ENCODE results near the gene NBPF1. TPM values are rescaled to one million over a fixed set of nuclear protein-coding genes. Genes with fewer than 3 reads are reported as not detected.
"Not testable (repeated sequence)": the region's sequence is repeated elsewhere in the genome, so short reads cannot be mapped to it uniquely, and the experiment has no call there.

NBPF1 gene
- total and polyA plus RNA-seq, 4 donors: 4.3 to 83.8 (median 29.9) TPM

DNA sequence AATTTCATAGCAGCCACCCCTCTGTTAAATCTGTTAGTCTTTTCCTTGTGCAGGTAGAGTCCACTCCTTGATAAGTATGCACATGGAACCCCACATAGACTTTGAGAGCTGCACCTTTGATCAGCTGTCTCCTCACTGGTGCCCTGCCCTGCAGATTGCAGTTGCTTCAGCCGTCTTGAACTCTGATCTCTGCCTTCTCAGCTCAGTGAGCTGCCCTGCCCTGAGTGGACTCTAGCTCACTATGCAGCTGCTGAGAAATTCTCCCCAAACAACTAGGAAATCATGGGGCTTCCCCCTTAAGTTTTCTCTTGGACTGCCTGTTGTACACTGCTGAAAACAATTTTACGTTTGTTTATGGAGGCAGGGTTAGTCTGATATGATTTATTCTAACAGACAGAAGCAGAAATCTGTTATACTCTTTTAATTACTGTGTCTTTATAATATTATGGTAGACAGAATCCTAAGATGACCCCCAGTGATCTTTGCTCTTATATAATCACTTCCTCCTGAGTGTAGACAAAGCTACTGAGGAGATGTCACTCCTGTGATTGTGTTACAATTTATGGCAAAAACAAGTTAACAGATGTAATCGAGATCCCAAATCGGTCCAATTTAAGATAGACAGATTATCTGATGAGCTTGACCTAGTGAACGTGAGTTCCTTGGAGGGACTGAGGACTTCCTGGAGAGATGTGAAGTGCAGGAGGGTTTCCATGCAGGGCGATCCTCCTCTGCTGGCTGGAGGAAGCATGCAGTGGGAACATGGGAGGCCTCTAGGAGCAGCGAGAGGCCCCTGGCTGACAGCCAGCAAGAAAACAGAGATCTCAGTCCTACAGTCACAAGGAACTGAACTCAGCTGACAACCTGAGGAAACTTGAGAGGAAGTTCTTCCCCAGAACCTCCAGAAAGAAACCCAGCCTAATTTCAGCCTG, 12.2 kb downstream of the NBPF1 start:
- not testable (repeated sequence) for DNase-seq; H3K4me3 ChIP-seq; H3K4me1 ChIP-seq (ENCODE audit: control insufficient read depth in 5 of 5, insufficient read depth in 5 of 5, low read length in 5 of 5); H3K27me3 ChIP-seq (ENCODE audit: control insufficient read depth in 3 of 3, insufficient read depth in 3 of 3, low read length in 2 of 3); ATAC-seq (ENCODE audit: insufficient read depth, low FRiP score); H3K27ac ChIP-seq (ENCODE audit: low read depth in 1 of 2, low read length in 1 of 2); H3K9me3 ChIP-seq (ENCODE audit: control insufficient read depth in 4 of 4, insufficient read depth in 3 of 4, low read length in 3 of 4); H3K9ac ChIP-seq (ENCODE audit: insufficient read depth in 1 of 2, low read length in 2 of 2)
- WGBS, 2 donors: 60 to 74% methylated on average over 3 of the region's 7 CpGs
- H3K36me3 ChIP-seq (ENCODE audit: control insufficient read depth in 4 of 4, insufficient read depth in 4 of 4, low read length in 4 of 4): peaks cover 0 to 11% (median 4%) of the 10 kb centered on the region in 4 donors

DNA sequence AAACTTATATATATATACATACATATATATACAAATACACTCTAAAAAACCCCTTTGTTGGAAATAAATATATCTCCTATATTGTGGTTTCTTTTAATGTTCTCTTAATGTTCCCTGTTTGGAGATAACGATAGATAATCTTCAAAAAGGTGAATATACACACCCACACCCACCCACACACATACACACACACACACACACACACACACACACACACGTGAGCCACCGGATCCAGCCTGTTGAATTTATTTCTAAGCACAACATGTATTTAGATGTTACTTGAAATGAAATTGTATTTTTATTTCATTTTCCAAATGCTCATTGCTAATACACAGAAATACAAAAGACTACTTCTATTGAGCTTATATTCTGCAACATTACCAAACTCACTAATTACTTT, 14.0 kb downstream of the NBPF1 start:
- H3K36me3 ChIP-seq (ENCODE audit: control insufficient read depth in 4 of 4, insufficient read depth in 4 of 4, low read length in 4 of 4); H3K27ac ChIP-seq (ENCODE audit: low read depth in 1 of 2, low read length in 1 of 2); ATAC-seq (ENCODE audit: insufficient read depth, low FRiP score); H3K9ac ChIP-seq (ENCODE audit: insufficient read depth in 1 of 2, low read length in 2 of 2); H3K27me3 ChIP-seq (ENCODE audit: control insufficient read depth in 3 of 3, insufficient read depth in 3 of 3, low read length in 2 of 3); H3K9me3 ChIP-seq (ENCODE audit: control insufficient read depth in 4 of 4, insufficient read depth in 3 of 4, low read length in 3 of 4); DNase-seq; H3K4me1 ChIP-seq (ENCODE audit: control insufficient read depth in 5 of 5, insufficient read depth in 5 of 5, low read length in 5 of 5); H3K4me3 ChIP-seq: not testable (repeated sequence)
- 94 to 98% methylated on average over 3 of the region's 3 CpGs for WGBS, 2 donors

- not testable (repeated sequence) for H3K9ac ChIP-seq (ENCODE audit: insufficient read depth in 1 of 2, low read length in 2 of 2); H3K4me3 ChIP-seq; H3K27me3 ChIP-seq (ENCODE audit: control insufficient read depth in 3 of 3, insufficient read depth in 3 of 3, low read length in 2 of 3); DNase-seq; H3K4me1 ChIP-seq (ENCODE audit: control insufficient read depth in 5 of 5, insufficient read depth in 5 of 5, low read length in 5 of 5); H3K9me3 ChIP-seq (ENCODE audit: control insufficient read depth in 4 of 4, insufficient read depth in 3 of 4, low read length in 3 of 4); ATAC-seq (ENCODE audit: insufficient read depth, low FRiP score); H3K36me3 ChIP-seq (ENCODE audit: control insufficient read depth in 4 of 4, insufficient read depth in 4 of 4, low read length in 4 of 4); H3K27ac ChIP-seq (ENCODE audit: low read depth in 1 of 2, low read length in 1 of 2)
- 98 to 100% methylated on average over 1 of the region's 1 CpG for WGBS, 2 donors
Observed at GRCh38 chr1:16595216-16595615, 18.1 kb downstream of the NBPF1 start.

DNA sequence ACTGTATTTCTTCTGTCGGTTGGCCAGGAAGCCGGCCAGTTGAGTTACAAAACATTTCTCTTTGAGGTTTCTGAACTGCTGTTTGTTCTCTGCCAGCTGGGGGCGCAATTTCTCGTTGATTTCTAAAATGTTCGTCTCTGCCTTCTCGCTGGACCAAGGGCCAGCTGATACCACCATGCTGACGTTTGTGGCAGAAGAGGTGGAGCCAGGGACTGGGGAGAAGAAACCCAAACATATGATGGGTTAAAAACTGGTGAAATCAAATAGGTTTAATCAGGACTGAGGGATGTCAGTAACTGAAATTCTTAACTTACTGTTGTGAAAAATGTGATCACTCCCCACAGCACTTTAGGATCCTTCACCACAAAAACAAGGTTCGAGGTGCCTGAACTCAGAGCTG, 21.5 kb downstream of the NBPF1 start:
- not testable (repeated sequence) for H3K36me3 ChIP-seq (ENCODE audit: control insufficient read depth in 4 of 4, insufficient read depth in 4 of 4, low read length in 4 of 4); DNase-seq; H3K4me3 ChIP-seq; H3K27me3 ChIP-seq (ENCODE audit: control insufficient read depth in 3 of 3, insufficient read depth in 3 of 3, low read length in 2 of 3); H3K9ac ChIP-seq (ENCODE audit: insufficient read depth in 1 of 2, low read length in 2 of 2); ATAC-seq (ENCODE audit: insufficient read depth, low FRiP score); H3K27ac ChIP-seq (ENCODE audit: low read depth in 1 of 2, low read length in 1 of 2); H3K9me3 ChIP-seq (ENCODE audit: control insufficient read depth in 4 of 4, insufficient read depth in 3 of 4, low read length in 3 of 4); H3K4me1 ChIP-seq (ENCODE audit: control insufficient read depth in 5 of 5, insufficient read depth in 5 of 5, low read length in 5 of 5)
- WGBS, 2 donors: 8 to 13% methylated on average over 6 of the region's 8 CpGs

DNA sequence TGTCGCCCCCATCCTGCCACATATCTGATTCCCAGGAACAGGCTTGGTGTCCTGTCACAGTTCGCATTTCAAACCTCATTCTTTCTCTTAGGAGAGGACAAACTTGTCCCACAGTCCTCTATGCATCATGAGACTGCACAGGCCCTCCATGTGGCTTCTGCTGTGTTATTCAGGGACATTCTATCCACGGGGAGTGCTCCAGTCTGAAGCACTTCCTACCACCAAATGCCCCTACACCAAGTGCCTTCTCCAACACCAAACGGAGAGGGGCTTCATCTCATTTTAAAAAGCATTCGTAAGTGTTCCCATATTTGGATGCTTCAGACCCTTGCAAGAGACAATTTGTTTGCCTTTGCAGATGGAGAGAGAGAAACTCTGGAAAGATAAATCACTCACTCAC, 25.3 kb downstream of the NBPF1 start:
- not testable (repeated sequence) for H3K9ac ChIP-seq (ENCODE audit: insufficient read depth in 1 of 2, low read length in 2 of 2); DNase-seq; H3K4me1 ChIP-seq (ENCODE audit: control insufficient read depth in 5 of 5, insufficient read depth in 5 of 5, low read length in 5 of 5); H3K27ac ChIP-seq (ENCODE audit: low read depth in 1 of 2, low read length in 1 of 2); H3K36me3 ChIP-seq (ENCODE audit: control insufficient read depth in 4 of 4, insufficient read depth in 4 of 4, low read length in 4 of 4); ATAC-seq (ENCODE audit: insufficient read depth, low FRiP score); H3K9me3 ChIP-seq (ENCODE audit: control insufficient read depth in 4 of 4, insufficient read depth in 3 of 4, low read length in 3 of 4); H3K27me3 ChIP-seq (ENCODE audit: control insufficient read depth in 3 of 3, insufficient read depth in 3 of 3, low read length in 2 of 3); H3K4me3 ChIP-seq
- 90 to 92% methylated on average over 5 of the region's 5 CpGs for WGBS, 2 donors

- WGBS, 2 donors: 92 to 93% methylated on average over 4 of the region's 4 CpGs
- not testable (repeated sequence) for H3K9ac ChIP-seq (ENCODE audit: insufficient read depth in 1 of 2, low read length in 2 of 2); H3K9me3 ChIP-seq (ENCODE audit: control insufficient read depth in 4 of 4, insufficient read depth in 3 of 4, low read length in 3 of 4); H3K27me3 ChIP-seq (ENCODE audit: control insufficient read depth in 3 of 3, insufficient read depth in 3 of 3, low read length in 2 of 3); DNase-seq; H3K4me3 ChIP-seq; H3K36me3 ChIP-seq (ENCODE audit: control insufficient read depth in 4 of 4, insufficient read depth in 4 of 4, low read length in 4 of 4); ATAC-seq (ENCODE audit: insufficient read depth, low FRiP score); H3K27ac ChIP-seq (ENCODE audit: low read depth in 1 of 2, low read length in 1 of 2); H3K4me1 ChIP-seq (ENCODE audit: control insufficient read depth in 5 of 5, insufficient read depth in 5 of 5, low read length in 5 of 5)
Observed at GRCh38 chr1:16587639-16588038, 25.7 kb downstream of the NBPF1 start.

DNA sequence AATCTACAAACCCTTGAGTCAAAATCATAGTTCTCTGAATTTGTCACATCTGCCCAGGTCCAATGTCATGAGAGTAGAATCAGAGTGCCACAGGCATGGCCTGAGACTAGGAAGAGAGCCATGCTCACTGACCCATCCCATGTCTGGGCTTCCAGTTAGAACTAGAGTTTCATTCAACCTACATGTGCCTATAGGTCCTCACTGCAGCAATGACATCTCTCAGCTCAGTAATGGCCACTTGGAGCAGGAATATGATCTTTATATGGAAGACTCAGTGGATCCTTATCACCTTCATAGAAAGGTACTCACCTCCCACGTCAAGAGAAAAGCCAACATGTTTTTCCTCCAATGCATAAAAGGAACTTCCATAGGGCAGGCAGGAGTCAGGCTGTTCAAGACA, 48.0 kb downstream of the NBPF1 start:
- WGBS, 2 donors: no CpG with 5 or more reads among the region's 1 CpG
- not testable (repeated sequence) for H3K9me3 ChIP-seq (ENCODE audit: control insufficient read depth in 4 of 4, insufficient read depth in 3 of 4, low read length in 3 of 4); DNase-seq; H3K4me3 ChIP-seq; H3K4me1 ChIP-seq (ENCODE audit: control insufficient read depth in 5 of 5, insufficient read depth in 5 of 5, low read length in 5 of 5); H3K27me3 ChIP-seq (ENCODE audit: control insufficient read depth in 3 of 3, insufficient read depth in 3 of 3, low read length in 2 of 3); H3K27ac ChIP-seq (ENCODE audit: low read depth in 1 of 2, low read length in 1 of 2); H3K36me3 ChIP-seq (ENCODE audit: control insufficient read depth in 4 of 4, insufficient read depth in 4 of 4, low read length in 4 of 4); ATAC-seq (ENCODE audit: insufficient read depth, low FRiP score); H3K9ac ChIP-seq (ENCODE audit: insufficient read depth in 1 of 2, low read length in 2 of 2)

DNA sequence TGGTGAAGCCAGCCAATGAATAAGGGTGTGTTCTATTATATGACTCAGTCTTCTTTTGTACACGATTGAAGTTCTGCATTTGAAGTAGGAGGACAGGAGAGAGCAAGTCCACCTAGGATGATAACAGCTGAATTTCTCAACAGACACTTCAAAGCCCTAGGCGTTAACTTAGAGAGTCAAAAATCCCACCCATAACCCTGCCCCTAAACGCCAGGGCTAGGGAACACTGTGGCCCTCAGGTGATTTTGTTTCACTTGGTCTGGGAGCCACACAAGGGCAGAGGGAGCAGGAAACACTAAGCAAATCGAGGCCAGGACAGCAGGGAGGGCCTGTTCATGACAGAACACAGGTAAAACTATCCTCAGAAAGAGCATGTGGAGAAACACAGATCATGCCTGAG, 52.3 kb downstream of the NBPF1 start:
- not testable (repeated sequence) for ATAC-seq (ENCODE audit: insufficient read depth, low FRiP score); H3K9me3 ChIP-seq (ENCODE audit: control insufficient read depth in 4 of 4, insufficient read depth in 3 of 4, low read length in 3 of 4); H3K4me1 ChIP-seq (ENCODE audit: control insufficient read depth in 5 of 5, insufficient read depth in 5 of 5, low read length in 5 of 5); H3K4me3 ChIP-seq; H3K36me3 ChIP-seq (ENCODE audit: control insufficient read depth in 4 of 4, insufficient read depth in 4 of 4, low read length in 4 of 4); DNase-seq; H3K9ac ChIP-seq (ENCODE audit: insufficient read depth in 1 of 2, low read length in 2 of 2); H3K27ac ChIP-seq (ENCODE audit: low read depth in 1 of 2, low read length in 1 of 2); H3K27me3 ChIP-seq (ENCODE audit: control insufficient read depth in 3 of 3, insufficient read depth in 3 of 3, low read length in 2 of 3)
- WGBS, 2 donors: 70 to 83% methylated on average over 2 to 3 of the region's 4 CpGs

Measured in lung (tissue), 10 donors.